GM19240 (cell line): Measurements from ENCODE around the gene RNF5.
"Not testable (repeated sequence)": the region's sequence is repeated elsewhere in the genome, so short reads cannot be mapped to it uniquely, and the experiment has no call there.

ENCODE experiments used
- DNase-seq: peaks from one replicate; pipeline ENCODE4 v3.0.0; 2011; ENCODE audit warnings: low spot score; ENCODE audit not compliant: insufficient read length

The RNF5 gene

DNA sequence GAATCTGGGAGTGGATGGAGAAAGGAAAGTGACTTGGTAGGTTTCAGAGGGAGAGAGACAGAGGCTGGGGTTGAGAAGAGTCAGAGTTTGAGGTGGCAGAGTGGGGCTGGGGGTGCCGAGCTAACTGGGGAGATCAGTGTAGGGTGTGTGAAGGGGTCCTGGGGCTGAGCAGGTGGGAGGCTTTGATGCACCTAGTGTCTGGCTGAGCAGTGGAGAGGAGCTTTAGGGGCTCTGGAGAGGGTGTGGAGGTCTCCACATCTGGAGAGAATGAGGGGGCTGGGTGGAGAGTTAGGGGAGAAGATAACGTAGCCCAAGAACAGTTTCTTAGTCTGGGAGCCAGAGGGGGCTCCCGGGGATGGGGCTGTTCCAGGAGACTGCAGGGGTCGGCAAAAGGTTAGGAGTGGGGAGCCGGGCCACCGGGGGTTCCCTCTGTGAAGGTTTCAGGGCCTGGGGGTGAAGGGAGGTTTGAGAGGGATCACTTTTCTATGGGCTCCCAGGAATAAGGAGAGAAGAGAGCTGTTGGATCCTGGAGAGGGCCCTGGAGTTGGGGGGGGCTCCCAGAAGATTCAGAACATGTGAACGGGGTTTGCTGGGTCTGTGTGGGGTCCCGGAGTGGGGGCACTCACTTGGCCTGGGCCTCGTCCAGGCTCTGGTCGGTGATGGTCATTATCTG lies 11.0 kb downstream of the RNF5 start:
- no peak for DNase-seq

- no peak for DNase-seq
Measured at GRCh38 chr6:32189742-32190053, 11.5 kb downstream of the RNF5 start.

DNA sequence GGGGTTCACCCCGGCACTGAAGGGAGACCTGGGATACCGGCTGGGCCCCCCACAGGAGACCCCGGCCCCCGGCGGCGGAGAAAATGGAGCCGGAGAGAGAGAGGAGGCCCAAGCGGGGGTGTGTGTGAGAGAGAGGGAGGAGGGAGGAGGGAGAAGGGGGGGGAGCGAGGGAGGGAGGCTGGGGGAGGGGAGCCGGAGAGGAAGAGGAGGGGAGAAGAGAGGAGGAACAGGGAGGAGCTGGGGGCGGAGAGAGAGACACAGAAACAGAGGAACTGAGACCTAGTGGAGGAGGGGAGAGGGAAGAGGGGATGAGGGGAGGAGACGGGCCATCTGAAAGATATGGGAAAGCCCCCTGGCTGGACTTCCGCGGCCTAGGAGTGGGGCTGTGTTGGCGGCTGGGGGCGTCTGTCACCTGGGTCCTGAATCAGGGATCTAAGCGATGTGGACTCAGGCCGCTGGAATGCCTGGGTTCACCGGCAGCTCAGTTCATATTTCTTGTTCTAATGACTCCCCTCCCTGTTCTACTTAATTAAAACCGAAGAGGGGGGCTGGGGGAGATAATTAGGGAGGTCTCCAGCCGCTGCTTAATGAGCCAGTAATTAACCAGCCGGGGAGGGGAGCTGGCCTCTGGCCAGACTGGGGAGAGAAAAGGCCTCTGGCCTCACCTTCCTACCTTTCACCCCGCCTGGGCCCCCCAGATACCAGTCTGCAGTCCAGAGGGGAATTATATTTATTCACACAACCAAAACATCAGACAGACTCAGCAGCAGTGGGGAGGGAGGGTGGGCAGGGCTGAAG lies 12.0 kb downstream of the RNF5 start, which contains the start of gene PBX2:
TSS of gene PBX2 (minus strand) at position 149 of the 798 bp plus-strand sequence. CDS start 287 bp downstream, outside the sequence.
- DNase-seq, result peak; percentile 33

- no peak for DNase-seq
Measured at GRCh38 chr6:32190911-32191677, 12.9 kb downstream of the RNF5 start.

DNA sequence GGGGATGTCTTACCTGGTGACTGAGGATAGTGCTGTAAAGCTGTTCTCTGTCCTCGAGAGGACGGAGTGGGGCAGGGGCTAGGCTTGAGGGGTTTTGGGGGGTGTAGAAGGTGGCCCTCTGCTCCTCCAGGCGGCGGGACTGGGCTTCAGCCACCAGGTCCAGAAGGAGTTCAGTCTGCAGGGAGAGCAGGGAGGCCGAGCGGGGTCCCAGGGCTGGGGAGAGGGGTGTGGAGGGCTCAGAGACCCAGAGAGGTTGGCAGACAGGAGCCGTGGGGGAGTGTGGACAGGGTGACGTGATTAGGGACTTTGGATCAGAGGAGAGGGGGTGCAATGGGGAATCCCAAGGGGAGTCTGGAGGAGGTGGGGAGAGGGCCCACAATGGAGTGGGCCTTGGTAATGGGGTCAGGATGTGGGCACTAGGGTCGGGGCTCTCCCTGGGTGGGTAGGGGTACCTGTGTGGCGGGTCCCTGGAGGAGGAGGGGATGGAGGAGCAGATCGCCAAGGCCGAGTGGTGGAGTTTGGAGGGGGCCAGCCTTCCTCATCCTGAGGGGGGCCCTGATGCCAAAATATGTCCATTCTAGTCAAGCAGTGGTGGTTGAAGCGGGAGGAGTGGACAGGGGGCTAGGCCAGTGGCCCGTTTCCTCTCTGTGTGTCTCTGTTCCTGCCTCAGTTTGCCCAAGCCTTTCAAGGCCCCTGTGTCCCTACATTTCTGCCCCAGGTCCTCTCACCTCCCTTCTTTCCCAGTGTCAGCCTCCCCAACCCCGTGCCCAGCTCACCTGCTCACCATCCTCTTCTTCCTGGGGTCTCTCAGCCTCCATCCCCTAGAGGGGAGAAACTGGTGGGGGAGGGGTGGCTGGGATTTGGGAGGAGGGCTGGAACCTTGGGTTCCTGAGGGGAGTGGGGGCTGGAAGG lies 13.7 kb downstream of the RNF5 start:
- no peak for DNase-seq

- no peak for DNase-seq
Measured at GRCh38 chr6:32192608-32193039, 14.4 kb downstream of the RNF5 start, which contains the start of gene GPSM3. Gene GPSM3 (minus strand): TSS chr6:32192643. CDS start chr6:32192513, 130 bp downstream.

DNA sequence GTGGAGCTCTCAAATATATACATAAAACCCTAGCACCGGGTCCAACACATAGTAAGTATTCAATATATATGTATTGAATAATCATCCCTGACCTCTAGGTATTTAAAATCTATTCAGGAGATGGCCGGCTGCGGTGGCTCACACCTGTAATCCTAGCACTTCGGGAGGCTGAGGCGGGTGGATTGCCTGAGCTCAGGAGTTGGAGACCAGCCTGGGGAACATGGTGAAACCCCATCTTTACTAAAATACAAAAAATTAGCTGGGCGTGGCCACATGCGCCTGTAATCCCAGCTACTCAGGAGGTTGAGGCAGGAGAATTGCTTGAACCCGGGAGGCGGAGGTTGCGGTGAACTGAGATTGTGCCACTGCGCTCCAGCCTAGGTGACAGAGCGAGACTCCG lies 14.9 kb downstream of the RNF5 start:
- not testable (repeated sequence) for DNase-seq

DNA sequence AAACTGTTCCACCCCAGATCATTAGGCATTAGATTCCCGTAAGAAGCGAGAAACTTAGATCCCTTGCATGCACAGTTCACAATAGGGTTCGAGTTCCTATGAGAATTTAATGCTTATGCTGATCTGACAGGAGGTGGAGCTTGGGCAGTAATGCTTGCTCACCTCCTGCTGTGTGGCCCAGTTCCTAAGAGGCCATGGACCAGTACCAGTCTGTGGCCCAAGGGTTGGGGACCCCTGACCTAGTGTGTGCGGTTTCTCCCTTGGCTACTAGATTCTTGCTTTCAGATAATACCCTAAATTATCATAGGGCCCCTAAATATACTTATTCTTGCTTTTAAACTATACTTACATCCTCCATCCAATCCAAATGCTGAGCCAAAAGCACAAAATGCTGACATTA lies 16.2 kb downstream of the RNF5 start:
- DNase-seq, result no peak

- no peak for DNase-seq
Measured at GRCh38 chr6:32194825-32195651, 16.8 kb downstream of the RNF5 start.

GRCh38 chr6:32195652-32195901 lies 17.4 kb downstream of the RNF5 start:
- peak; percentile 93 for DNase-seq

- DNase-seq, result peak; percentile 33
Measured at GRCh38 chr6:32195902-32196681, 17.9 kb downstream of the RNF5 start.

DNA sequence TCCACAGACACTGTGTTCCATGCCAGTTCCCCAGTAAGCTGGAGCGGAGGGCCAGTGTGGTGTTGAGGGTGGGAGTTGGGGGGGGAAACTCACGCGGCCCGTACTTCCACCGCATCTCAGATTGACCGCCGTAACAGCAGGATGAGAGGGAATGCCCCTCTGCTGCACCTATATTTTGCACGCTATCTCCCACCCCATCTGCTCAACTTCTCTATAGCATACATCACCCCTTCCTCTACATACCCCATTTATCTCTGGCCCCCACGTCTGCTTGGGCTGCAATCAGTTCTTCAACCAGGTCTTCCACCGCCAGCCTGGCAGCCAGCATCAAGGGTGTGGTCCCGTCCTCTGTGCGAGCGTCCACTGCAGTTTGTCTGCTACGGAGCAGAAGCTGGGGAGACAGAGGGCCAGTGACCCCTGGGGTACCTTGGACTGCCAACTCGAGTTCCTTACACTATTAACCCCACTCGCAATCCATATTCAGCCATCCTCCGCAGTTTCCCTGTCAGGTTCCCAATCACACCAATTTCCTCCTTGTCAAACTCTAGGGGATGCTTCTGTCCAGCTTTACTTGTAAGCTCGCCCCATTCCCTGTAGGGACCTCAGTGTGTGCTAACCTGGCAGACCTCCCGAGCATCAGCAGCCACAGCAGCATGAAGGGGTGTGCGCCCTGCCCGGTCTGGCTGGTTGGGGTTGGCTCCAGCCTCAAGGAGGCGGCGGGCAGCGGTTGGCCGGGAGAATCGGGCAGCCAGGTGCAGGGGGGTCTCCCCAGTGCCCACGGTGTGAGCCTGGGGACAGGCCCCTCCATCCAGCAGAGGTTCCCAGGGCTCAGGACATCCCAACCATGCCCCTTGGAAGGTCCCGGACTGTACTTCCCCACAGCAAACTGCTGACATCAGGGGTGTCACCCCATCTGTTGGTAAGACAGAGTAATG lies 18.7 kb downstream of the RNF5 start:
- DNase-seq, result no peak

DNA sequence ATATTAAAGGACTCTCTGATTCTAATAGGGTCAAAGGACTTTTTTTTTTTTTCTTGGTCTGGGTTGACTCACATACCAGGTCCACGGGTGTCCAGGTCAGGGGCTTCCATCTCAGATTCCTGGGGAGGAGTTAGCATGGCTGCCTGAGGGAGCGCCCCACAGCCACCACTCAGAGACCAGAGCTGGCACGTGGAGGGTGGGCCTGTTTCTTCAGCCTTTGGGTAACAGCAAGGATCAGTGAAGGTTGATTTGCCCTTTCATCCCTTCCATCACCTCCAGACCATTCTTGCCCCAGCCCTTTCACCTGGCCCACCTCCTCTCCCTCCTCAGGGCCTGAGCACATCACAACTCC lies 20.1 kb downstream of the RNF5 start:
- no peak for DNase-seq

GRCh38 chr6:32198866-32199265 lies 20.7 kb downstream of the RNF5 start:
- DNase-seq, result no peak

DNA sequence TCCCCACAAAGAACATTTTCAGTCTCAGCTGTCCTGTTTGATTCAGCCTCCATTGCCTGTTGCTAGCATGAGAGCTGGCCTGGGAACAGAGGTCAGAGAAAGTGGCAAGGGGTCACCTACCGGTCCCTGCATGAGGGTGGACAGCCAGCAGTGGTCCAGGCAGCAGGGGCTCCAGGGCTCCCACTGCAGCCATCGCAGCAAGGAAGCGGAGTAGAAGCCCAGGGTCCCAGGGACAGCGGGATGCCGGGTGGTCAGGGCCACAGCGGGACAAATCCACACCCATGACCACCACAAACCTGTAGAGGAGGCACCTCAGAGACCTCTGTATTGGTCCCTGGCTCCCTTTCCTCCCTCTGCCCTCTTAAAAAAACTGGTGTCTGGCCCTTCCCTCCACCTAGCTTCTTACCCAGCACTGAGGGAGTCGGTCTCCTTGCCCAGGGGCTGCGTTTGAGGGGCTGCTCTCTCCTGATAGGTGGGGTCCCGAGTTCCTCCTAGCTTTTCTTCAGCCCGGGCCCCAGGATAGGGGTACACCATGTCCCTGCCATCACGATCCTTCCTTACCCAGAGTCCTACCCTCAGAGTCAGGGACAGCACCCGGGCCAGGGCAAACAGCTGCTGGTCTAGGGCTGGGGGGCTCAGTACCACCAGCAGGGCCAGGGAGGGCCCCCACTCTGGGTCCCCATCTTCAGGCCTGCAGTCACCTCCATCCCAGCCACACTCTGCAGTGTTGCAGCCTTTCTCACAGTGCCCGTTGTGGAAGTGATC lies 22.7 kb downstream of the RNF5 start:
- no peak for DNase-seq

DNA sequence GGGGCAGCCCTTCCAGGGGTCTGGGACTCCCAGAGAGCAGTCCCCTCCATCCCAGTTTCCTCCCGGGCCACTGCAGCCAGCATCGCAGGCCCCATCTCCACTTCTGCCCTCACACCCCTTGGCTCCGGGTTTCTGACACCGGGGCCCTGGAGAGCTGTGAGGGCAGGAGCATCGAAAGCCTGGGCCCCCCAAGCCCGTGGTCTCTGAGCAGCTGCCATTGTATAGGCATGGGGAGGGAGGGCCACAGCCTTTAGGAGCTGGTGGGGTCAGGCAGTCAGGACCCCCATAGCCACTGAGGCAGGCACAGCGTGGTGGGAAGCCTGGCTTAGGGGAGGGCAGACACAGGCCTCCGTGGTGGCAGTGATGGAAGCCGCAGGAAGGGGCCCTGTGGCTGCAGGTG lies 24.0 kb downstream of the RNF5 start:
- DNase-seq, result no peak

GRCh38 chr6:32203426-32204267 lies 25.4 kb downstream of the RNF5 start:
- DNase-seq, result no peak
